GM12878 (cell line): ENCODE data around the gene OSBPL2. TPM values are rescaled to one million over a fixed set of nuclear protein-coding genes. Genes with fewer than 3 reads are reported as not detected.

ENCODE experiments used
- ATF3 ChIP-seq: IDR thresholded peaks from 2 replicates; pipeline ENCODE4 v1.6.1; 2011; ENCODE audit warnings: low read depth, mild to moderate bottlenecking, low read length, moderate library complexity, borderline replicate concordance; ENCODE audit errors: extremely low read depth
- ATF7 ChIP-seq: fragments of 450-650 bp; IDR thresholded peaks from 2 replicates; pipeline ENCODE4 v1.6.1; 2016; ENCODE audit warnings: low read depth, mild to moderate bottlenecking
- BACH1 ChIP-seq: fragments of 450-650 bp; IDR thresholded peaks from 2 replicates; pipeline ENCODE4 v1.6.1; 2017; ENCODE audit warnings: mild to moderate bottlenecking, borderline replicate concordance
- CBFB ChIP-seq: IDR thresholded peaks from 2 replicates; pipeline ENCODE4 v1.6.1; 2016; ENCODE audit warnings: antibody characterized with exemption, low read depth
- CHD1 ChIP-seq: IDR thresholded peaks from 2 replicates; pipeline ENCODE4 v1.6.1; 2012; ENCODE audit warnings: low read depth, low read length, improper control_type of control experiment
- HDAC2 ChIP-seq: fragments of 200-600 bp; sonication (generic); IDR thresholded peaks from 2 replicates; pipeline ENCODE4 v1.6.1; 2017
- IRF4 ChIP-seq: IDR thresholded peaks from 2 replicates; pipeline ENCODE4 v1.6.1; 2011; ENCODE audit warnings: low read depth, low read length
- IRF5 ChIP-seq: fragments of 450-650 bp; IDR thresholded peaks from 2 replicates; pipeline ENCODE4 v1.6.1; 2017; ENCODE audit warnings: borderline replicate concordance
- MEF2A ChIP-seq: IDR thresholded peaks from 2 replicates; pipeline ENCODE4 v1.6.1; 2011; ENCODE audit warnings: low read depth, mild to moderate bottlenecking, low read length, moderate library complexity; ENCODE audit not compliant: insufficient read depth
- MYB ChIP-seq: fragments of 150-350 bp; IDR thresholded peaks from 2 replicates; pipeline ENCODE4 v1.6.1; 2014; ENCODE audit warnings: mild to moderate bottlenecking, low read depth, low read length, borderline replicate concordance
- NFXL1 ChIP-seq: fragments of 450-650 bp; IDR thresholded peaks from 2 replicates; pipeline ENCODE4 v1.6.1; 2017; ENCODE audit warnings: antibody characterized with exemption, mild to moderate bottlenecking, borderline replicate concordance
- PKNOX1 ChIP-seq: fragments of 450-650 bp; IDR thresholded peaks from 2 replicates; pipeline ENCODE4 v1.6.1; 2016; ENCODE audit warnings: mild to moderate bottlenecking
- SMAD1 ChIP-seq: fragments of 450-650 bp; IDR thresholded peaks from 2 replicates; pipeline ENCODE4 v1.6.1; 2018; ENCODE audit warnings: mild to moderate bottlenecking, low read depth; ENCODE audit not compliant: partially characterized antibody
- SMAD5 ChIP-seq: IDR thresholded peaks from 2 replicates; pipeline ENCODE4 v1.6.1; 2016; ENCODE audit warnings: antibody characterized with exemption, low read depth
- SPI1 ChIP-seq: IDR thresholded peaks from 2 replicates; pipeline ENCODE4 v1.6.1; 2011; ENCODE audit warnings: low read depth, mild to moderate bottlenecking, low read length, moderate library complexity, borderline replicate concordance; ENCODE audit not compliant: insufficient read depth
- SREBF2 ChIP-seq: IDR thresholded peaks from 2 replicates; pipeline ENCODE4 v1.6.1; 2012; ENCODE audit warnings: mild to moderate bottlenecking, low read length
- TCF3 ChIP-seq: IDR thresholded peaks from 2 replicates; pipeline ENCODE4 v1.6.1; 2012; ENCODE audit warnings: low read depth, mild to moderate bottlenecking, low read length, borderline replicate concordance; ENCODE audit not compliant: insufficient read depth
- YY1 ChIP-seq: IDR thresholded peaks from 2 replicates; pipeline ENCODE4 v1.6.1; 2011; ENCODE audit warnings: low read depth, mild to moderate bottlenecking, low read length
- ZNF217 ChIP-seq: fragments of 450-650 bp; IDR thresholded peaks from 2 replicates; pipeline ENCODE4 v1.6.1; 2017; ENCODE audit warnings: antibody characterized with exemption, mild to moderate bottlenecking
- ZNF24 ChIP-seq: fragments of 450-650 bp; IDR thresholded peaks from 2 replicates; pipeline ENCODE4 v1.6.1; 2017; ENCODE audit warnings: antibody characterized with exemption, mild to moderate bottlenecking
- ZNF687 ChIP-seq: fragments of 450-650 bp; IDR thresholded peaks from 2 replicates; pipeline ENCODE4 v1.6.1; 2017; ENCODE audit warnings: mild to moderate bottlenecking, moderate library complexity
- polyA plus RNA-seq, 11 experiments: library from polyadenylated mRNA; depleted of rRNA in 4 of 11; unstranded in 6 of 11; stranded (reverse) in 5 of 11; fragments of >200 nt; fragmentation: Nextera tagmentation in 4 of 11; fragmentation: Illumina TruSeq in 1 of 11; extraction: Ambion mirVana in 4 of 11; extraction: Trizol in 1 of 11; gene quantifications; 1 replicate in 1 of 11; 2 replicates in 10 of 11; pipeline versions ENCODE4 v1.2.1 to v1.2.3, GENCODE V29; 2011 to 2016; ENCODE audit warnings: inconsistent platforms in 2 of 11, missing spikeins in 2 of 11, low read depth in 1 of 11
- total RNA-seq, 4 experiments: library from RNA; depleted of rRNA in 3 of 4; stranded (reverse); fragments of >200 nt in 3 of 4; fragmentation: Illumina TruSeq in 1 of 4; extraction: Trizol in 1 of 4; gene quantifications; 2 replicates each; pipeline versions ENCODE4 v1.2.1 to v1.2.3, GENCODE V29; 2013 to 2021

OSBPL2 gene
- total and polyA plus RNA-seq, 10 of the 15 experiments (the other 5 are each of a cell fraction or from before 2014, with no cell fraction given): 2.8 to 22.3 (median 14.7) TPM

GRCh38 chr20:62301773-62302340, 63.5 kb downstream of the OSBPL2 start (continued):
- TF ChIP-seq ZNF24: peak; percentile 33; the same call in 1 of the 2 replicates
- peak; percentile 98 for TF ChIP-seq ZNF217
- TF ChIP-seq CBFB: no peak
- TF ChIP-seq YY1: peak; percentile 78
- no peak for TF ChIP-seq SMAD1
- no peak for TF ChIP-seq IRF5
- TF ChIP-seq SMAD5: no peak
- TF ChIP-seq SREBF2: no peak
- TF ChIP-seq HDAC2: no peak
- TF ChIP-seq SPI1: no peak
- TF ChIP-seq BACH1: no peak
- TF ChIP-seq IRF4: no peak
- no peak for TF ChIP-seq CHD1
- no peak for TF ChIP-seq MYB
- no peak for TF ChIP-seq ATF3
- TF ChIP-seq TCF3: no peak
- TF ChIP-seq PKNOX1: peak; percentile 7; the same call in 1 of the 2 replicates
- TF ChIP-seq MEF2A: no peak
- no peak for TF ChIP-seq NFXL1
- TF ChIP-seq ATF7: no peak
- TF ChIP-seq ZNF687: no peak
